GM23338 (cell line): ENCODE data around the gene FBXL5. TPM values are rescaled to one million over a fixed set of nuclear protein-coding genes. Genes with fewer than 3 reads are reported as not detected.

Source experiments
- ATAC-seq: fragments of 200-7000 bp; cut with Tn5 transposase; 3 replicates; pipeline ENCODE4 v1.9.1; 2020
- DNase-seq: peaks from one replicate; pipeline ENCODE4 v3.0.0-alpha.2; 2015; ENCODE audit warnings: low spot score
- H2AFZ ChIP-seq: fragments of 200-600 bp; sonication (generic); 2 replicates; pipeline ENCODE4 v1.8.0; 2016; ENCODE audit warnings: antibody characterized with exemption, mild to moderate bottlenecking, moderate library complexity
- H3F3A ChIP-seq: fragments of 200-600 bp; sonication (generic); replicated peaks from 2 replicates; pipeline ENCODE4 v1.8.0; 2017; ENCODE audit warnings: antibody characterized with exemption, mixed run types, low read depth
- H3K27ac ChIP-seq: fragments of 200-600 bp; sonication (generic); 2 replicates; pipeline ENCODE4 v1.6.1; 2016; ENCODE audit warnings: low read depth
- H3K27me3 ChIP-seq: fragments of 200-600 bp; sonication (generic); 2 replicates; pipeline ENCODE4 v1.8.0; 2016; ENCODE audit warnings: mild to moderate bottlenecking, mixed run types, moderate library complexity; ENCODE audit not compliant: insufficient read depth
- H3K36me3 ChIP-seq: fragments of 200-600 bp; sonication (generic); 2 replicates; pipeline ENCODE4 v1.8.0; 2016; ENCODE audit warnings: mild to moderate bottlenecking; ENCODE audit not compliant: insufficient read depth
- H3K4me1 ChIP-seq: fragments of 200-600 bp; sonication (generic); 2 replicates; pipeline ENCODE4 v1.8.0; 2016; ENCODE audit warnings: mild to moderate bottlenecking, moderate library complexity; ENCODE audit not compliant: insufficient read depth
- H3K4me2 ChIP-seq: fragments of 200-600 bp; sonication (generic); 2 replicates; pipeline ENCODE4 v1.7.1; 2017; ENCODE audit warnings: mixed run types
- H3K4me3 ChIP-seq: fragments of 200-600 bp; sonication (generic); 2 replicates; pipeline ENCODE4 v1.6.1; 2016; ENCODE audit warnings: mixed run types
- H3K79me2 ChIP-seq: fragments of 200-600 bp; sonication (generic); replicated peaks from 2 replicates; pipeline ENCODE4 v1.8.0; 2017; ENCODE audit warnings: mild to moderate bottlenecking; ENCODE audit not compliant: insufficient read depth
- H3K9me2 ChIP-seq: fragments of 200-600 bp; sonication (generic); 2 replicates; pipeline ENCODE4 v1.8.0; 2017; ENCODE audit not compliant: insufficient read depth
- H4K20me1 ChIP-seq: fragments of 200-600 bp; sonication (generic); replicated peaks from 2 replicates; pipeline ENCODE4 v1.8.0; 2017; ENCODE audit warnings: mild to moderate bottlenecking; ENCODE audit not compliant: insufficient read depth
- H3K27ac Mint-ChIP-seq: 2 replicates; pipeline ENCODE4 v1.8.0; 2020; ENCODE audit warnings: inconsistent platforms, mild to moderate bottlenecking, moderate library complexity, mixed read lengths
- H3K27me3 Mint-ChIP-seq: 3 replicates; pipeline ENCODE4 v1.8.0; 2022; ENCODE audit warnings: low read depth, mild to moderate bottlenecking, moderate library complexity, mixed read lengths, inconsistent platforms; ENCODE audit not compliant: insufficient read depth, poor library complexity
- H3K36me3 Mint-ChIP-seq: 3 replicates; pipeline ENCODE4 v1.8.0; 2021; ENCODE audit warnings: low read depth, mild to moderate bottlenecking, inconsistent platforms, moderate library complexity, mixed read lengths
- H3K4me1 Mint-ChIP-seq: 3 replicates; pipeline ENCODE4 v1.8.0; 2020; ENCODE audit warnings: mild to moderate bottlenecking, inconsistent platforms, mixed read lengths
- H3K4me3 Mint-ChIP-seq: 3 replicates; pipeline ENCODE4 v1.8.0; 2021; ENCODE audit warnings: moderate library complexity, mild to moderate bottlenecking, inconsistent platforms, mixed read lengths
- H3K9me3 Mint-ChIP-seq: 3 replicates; pipeline ENCODE4 v1.8.0; 2020; ENCODE audit warnings: moderate library complexity, mild to moderate bottlenecking, inconsistent platforms, mixed read lengths
- CREB1 ChIP-seq: fragments of 250-450 bp; sonication (Bioruptor Pico); IDR thresholded peaks from 2 replicates; pipeline ENCODE4 v1.5.0; 2020; ENCODE audit warnings: low read depth, mild to moderate bottlenecking, moderate library complexity
- EZH2 ChIP-seq: fragments of 200-600 bp; sonication (generic); IDR thresholded peaks from one replicate; pipeline ENCODE4 v1.8.0; 2017; ENCODE audit warnings: antibody characterized with exemption, mild to moderate bottlenecking, low read depth; ENCODE audit not compliant: unreplicated experiment
- NANOG ChIP-seq: IDR thresholded peaks from 2 replicates; pipeline ENCODE4 v1.6.1; 2016; ENCODE audit warnings: antibody characterized with exemption, borderline replicate concordance
- POLR2AphosphoS5 ChIP-seq: IDR thresholded peaks from 2 replicates; pipeline ENCODE4 v1.6.1; 2016; ENCODE audit warnings: antibody characterized with exemption, low read depth
- STAT1 ChIP-seq: IDR thresholded peaks from one replicate; pipeline ENCODE4 v1.6.1; 2016; ENCODE audit warnings: antibody characterized with exemption; ENCODE audit not compliant: unreplicated experiment
- ZNF114 ChIP-seq: fragments of 250-450 bp; sonication (Bioruptor Pico); IDR thresholded peaks from 2 replicates; pipeline ENCODE4 v1.5.0; 2020; ENCODE audit warnings: mild to moderate bottlenecking, moderate library complexity
- ZNF331 ChIP-seq: fragments of 250-450 bp; sonication (Bioruptor Pico); IDR thresholded peaks from 2 replicates; pipeline ENCODE4 v1.5.0; 2020; ENCODE audit warnings: low read depth, mild to moderate bottlenecking, moderate library complexity
- ZNF462 ChIP-seq: fragments of 250-450 bp; sonication (Bioruptor Pico); IDR thresholded peaks from 2 replicates; pipeline ENCODE4 v1.5.0; 2020; ENCODE audit warnings: mild to moderate bottlenecking, moderate library complexity
- polyA plus RNA-seq: library from polyadenylated mRNA; unstranded; fragments of >200 nt; fragmentation: Nextera tagmentation; extraction: Ambion mirVana; gene quantifications from 2 replicates; pipeline ENCODE4 v1.2.1, GENCODE V29; 2016
- total RNA-seq: library from RNA; depleted of rRNA; stranded (reverse); fragments of >200 nt; shearing (Covaris generic); gene quantifications from 2 replicates; pipeline ENCODE4 v1.2.3, GENCODE V29; 2014
- TF ChIP-seq, protein P1 (sequence below), 2 experiments: fragments of 200-600 bp in 1 of 2; sonication (generic) in 1 of 2; conservative IDR thresholded peaks; 2 replicates each; pipeline versions ENCODE4 v1.5.1 to v1.6.1; 2016 to 2017; ENCODE audit warnings: antibody characterized with exemption in 2 of 2, low read depth in 2 of 2, mild to moderate bottlenecking in 2 of 2, moderate library complexity in 1 of 2

The FBXL5 gene
- total and polyA plus RNA-seq, 2 experiments from 2014 or later: 55.7 to 81.9 TPM

- H3K4me2 ChIP-seq: no peak overlapping the region
- no peaks in the 10 kb centered on the region for H3F3A ChIP-seq
- H4K20me1 ChIP-seq: peaks cover 13% of the 10 kb centered on the region; the same call in 1 of the 2 replicates
- no peak for TF ChIP-seq NANOG
- TF ChIP-seq STAT1: no peak
- TF ChIP-seq CREB1: no peak
- TF ChIP-seq POLR2AphosphoS5: no peak
- TF ChIP-seq ZNF114 (CRISPR knock-in tag): no peak
- TF ChIP-seq, protein P1, sequence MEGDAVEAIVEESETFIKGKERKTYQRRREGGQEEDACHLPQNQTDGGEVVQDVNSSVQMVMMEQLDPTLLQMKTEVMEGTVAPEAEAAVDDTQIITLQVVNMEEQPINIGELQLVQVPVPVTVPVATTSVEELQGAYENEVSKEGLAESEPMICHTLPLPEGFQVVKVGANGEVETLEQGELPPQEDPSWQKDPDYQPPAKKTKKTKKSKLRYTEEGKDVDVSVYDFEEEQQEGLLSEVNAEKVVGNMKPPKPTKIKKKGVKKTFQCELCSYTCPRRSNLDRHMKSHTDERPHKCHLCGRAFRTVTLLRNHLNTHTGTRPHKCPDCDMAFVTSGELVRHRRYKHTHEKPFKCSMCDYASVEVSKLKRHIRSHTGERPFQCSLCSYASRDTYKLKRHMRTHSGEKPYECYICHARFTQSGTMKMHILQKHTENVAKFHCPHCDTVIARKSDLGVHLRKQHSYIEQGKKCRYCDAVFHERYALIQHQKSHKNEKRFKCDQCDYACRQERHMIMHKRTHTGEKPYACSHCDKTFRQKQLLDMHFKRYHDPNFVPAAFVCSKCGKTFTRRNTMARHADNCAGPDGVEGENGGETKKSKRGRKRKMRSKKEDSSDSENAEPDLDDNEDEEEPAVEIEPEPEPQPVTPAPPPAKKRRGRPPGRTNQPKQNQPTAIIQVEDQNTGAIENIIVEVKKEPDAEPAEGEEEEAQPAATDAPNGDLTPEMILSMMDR (conservative IDR thresholded peaks at IDR 0.05; ENCODE audit: low read depth in 2 of 2): no peak
- no peak for TF ChIP-seq ZNF462 (CRISPR knock-in tag)
- no peak for TF ChIP-seq EZH2
- no peak for TF ChIP-seq ZNF331 (CRISPR knock-in tag)
- Mint-ChIP-seq H3K9me3 (no peaks in the 10 kb centered on the region; the same call in 2 of the 3 replicates), H3K27me3 (no peaks in the 10 kb centered on the region), H3K4me1 (peaks cover 25% of the 10 kb centered on the region), H3K27ac (no peak overlapping the region; the same call in 1 of the 2 replicates), H3K4me3 (no peak overlapping the region), H3K36me3 (peaks cover 22% of the 10 kb centered on the region)
- H3K79me2 ChIP-seq: peaks cover 93% of the 10 kb centered on the region
- H2AFZ ChIP-seq: no peak overlapping the region
- no peaks in the 10 kb centered on the region for H3K36me3 ChIP-seq
- H3K4me3 ChIP-seq: no peak overlapping the region
- no peaks in the 10 kb centered on the region for H3K9me2 ChIP-seq
- no peak for ATAC-seq
- H3K27me3 ChIP-seq: no peaks in the 10 kb centered on the region
- H3K4me1 ChIP-seq: peaks cover 30% of the 10 kb centered on the region
- H3K27ac ChIP-seq: no peak overlapping the region; the same call in 1 of the 2 replicates
- DNase-seq: no peak
These were observed 20.9 kb upstream of the FBXL5 start for GRCh38 chr4:15676039-15676438.
